ENCODE measurements around the gene CAMK2D. TPM values are rescaled to one million over a fixed set of nuclear protein-coding genes. Genes with fewer than 3 reads are reported as not detected.

The CAMK2D gene
- total and polyA plus RNA-seq, 2 donors from 2014 or later: 9.1 to 34.7 TPM

DNA sequence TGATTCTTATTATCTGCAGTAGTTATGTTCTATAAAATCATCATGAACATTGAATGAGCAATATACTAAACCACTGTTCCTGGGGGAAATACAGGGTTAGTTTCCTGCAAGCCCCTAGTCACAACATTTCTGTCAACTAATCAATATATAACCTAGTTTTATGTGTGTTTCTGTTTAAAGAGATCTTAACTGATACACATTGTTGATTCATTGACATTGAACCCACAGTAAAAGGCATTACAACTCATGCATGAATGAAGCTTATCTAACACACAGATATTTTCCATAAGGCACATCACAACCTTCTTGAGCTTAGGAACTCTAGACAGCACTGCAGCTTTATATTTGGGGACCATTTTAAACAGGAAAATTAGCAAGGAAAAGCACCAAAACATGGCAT lies 134.2 kb downstream of the CAMK2D start:
- no peaks in the 10 kb centered on the region for H3K36me3 ChIP-seq (ENCODE audit: control insufficient read depth in 2 of 3, insufficient read depth in 3 of 3, low read length in 3 of 3)
- H3K4me1 ChIP-seq (ENCODE audit: control insufficient read depth in 2 of 3, insufficient read depth in 2 of 3, low read depth in 1 of 3, low read length in 3 of 3): peaks cover 0 to 4% (median 0%) of the 10 kb centered on the region in 3 donors
- H3K9ac ChIP-seq (ENCODE audit: low read length in 3 of 3): no peak overlapping the region
- H3K27me3 ChIP-seq (ENCODE audit: control insufficient read depth, insufficient read depth, low read length): no peaks in the 10 kb centered on the region
- FAIRE-seq: no peak
- DNase-seq: no peak
- no peak overlapping the region for H3K4me3 ChIP-seq (ENCODE audit: low read length in 3 of 3)
- intact Hi-C loops (cut with DNase I): no loop called here
- TF ChIP-seq, protein P1, sequence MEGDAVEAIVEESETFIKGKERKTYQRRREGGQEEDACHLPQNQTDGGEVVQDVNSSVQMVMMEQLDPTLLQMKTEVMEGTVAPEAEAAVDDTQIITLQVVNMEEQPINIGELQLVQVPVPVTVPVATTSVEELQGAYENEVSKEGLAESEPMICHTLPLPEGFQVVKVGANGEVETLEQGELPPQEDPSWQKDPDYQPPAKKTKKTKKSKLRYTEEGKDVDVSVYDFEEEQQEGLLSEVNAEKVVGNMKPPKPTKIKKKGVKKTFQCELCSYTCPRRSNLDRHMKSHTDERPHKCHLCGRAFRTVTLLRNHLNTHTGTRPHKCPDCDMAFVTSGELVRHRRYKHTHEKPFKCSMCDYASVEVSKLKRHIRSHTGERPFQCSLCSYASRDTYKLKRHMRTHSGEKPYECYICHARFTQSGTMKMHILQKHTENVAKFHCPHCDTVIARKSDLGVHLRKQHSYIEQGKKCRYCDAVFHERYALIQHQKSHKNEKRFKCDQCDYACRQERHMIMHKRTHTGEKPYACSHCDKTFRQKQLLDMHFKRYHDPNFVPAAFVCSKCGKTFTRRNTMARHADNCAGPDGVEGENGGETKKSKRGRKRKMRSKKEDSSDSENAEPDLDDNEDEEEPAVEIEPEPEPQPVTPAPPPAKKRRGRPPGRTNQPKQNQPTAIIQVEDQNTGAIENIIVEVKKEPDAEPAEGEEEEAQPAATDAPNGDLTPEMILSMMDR (IDR thresholded peaks at IDR 0.05; ENCODE audit: borderline replicate concordance, extremely low read depth, insufficient read depth): no peak
- no peaks in the 10 kb centered on the region for H3K9me3 ChIP-seq (ENCODE audit: control insufficient read depth in 2 of 3, insufficient read depth in 1 of 3, low read length in 3 of 3)
- H3K27ac ChIP-seq (ENCODE audit: low read depth in 2 of 2, low read length in 2 of 2): no peak overlapping the region

- FAIRE-seq (no peak), DNase-seq (no peak)
- intact Hi-C loops (cut with DNase I): no loop called here
Measured at GRCh38 chr4:113625902-113626301, 135.6 kb downstream of the CAMK2D start.

GRCh38 chr4:113623274-113623894 lies 138.2 kb downstream of the CAMK2D start:
- H3K9me3 ChIP-seq (ENCODE audit: control insufficient read depth in 2 of 3, insufficient read depth in 1 of 3, low read length in 3 of 3): no peaks in the 10 kb centered on the region
- no peaks in the 10 kb centered on the region for H3K36me3 ChIP-seq (ENCODE audit: control insufficient read depth in 2 of 3, insufficient read depth in 3 of 3, low read length in 3 of 3)
- no peak for FAIRE-seq
- H3K4me1 ChIP-seq (ENCODE audit: control insufficient read depth in 2 of 3, insufficient read depth in 2 of 3, low read depth in 1 of 3, low read length in 3 of 3): peaks cover 0 to 6% (median 4%) of the 10 kb centered on the region in 3 donors
- no peak overlapping the region for H3K27ac ChIP-seq (ENCODE audit: low read depth in 2 of 2, low read length in 2 of 2)
- no peak overlapping the region for H3K4me3 ChIP-seq (ENCODE audit: low read length in 3 of 3)
- H3K9ac ChIP-seq (ENCODE audit: low read length in 3 of 3): no peak overlapping the region
- intact Hi-C loops (cut with DNase I): no loop called here
- H3K27me3 ChIP-seq (ENCODE audit: control insufficient read depth, insufficient read depth, low read length): no peaks in the 10 kb centered on the region
- DNase-seq: no peak
- TF ChIP-seq, protein P1 (IDR thresholded peaks at IDR 0.05; ENCODE audit: borderline replicate concordance, extremely low read depth, insufficient read depth): no peak

More at GRCh38 chr4:113625902-113626301, 135.6 kb downstream of the CAMK2D start:
- no peaks in the 10 kb centered on the region for H3K9me3 ChIP-seq (ENCODE audit: control insufficient read depth in 2 of 3, insufficient read depth in 1 of 3, low read length in 3 of 3)
- H3K27me3 ChIP-seq (ENCODE audit: control insufficient read depth, insufficient read depth, low read length): no peaks in the 10 kb centered on the region
- peaks cover 0 to 4% (median 0%) of the 10 kb centered on the region in 3 donors for H3K4me1 ChIP-seq (ENCODE audit: control insufficient read depth in 2 of 3, insufficient read depth in 2 of 3, low read depth in 1 of 3, low read length in 3 of 3)
- no peaks in the 10 kb centered on the region for H3K36me3 ChIP-seq (ENCODE audit: control insufficient read depth in 2 of 3, insufficient read depth in 3 of 3, low read length in 3 of 3)
- no peak overlapping the region for H3K4me3 ChIP-seq (ENCODE audit: low read length in 3 of 3)
- no peak overlapping the region for H3K9ac ChIP-seq (ENCODE audit: low read length in 3 of 3)
- no peak overlapping the region for H3K27ac ChIP-seq (ENCODE audit: low read depth in 2 of 2, low read length in 2 of 2)
- TF ChIP-seq, protein P1 (IDR thresholded peaks at IDR 0.05; ENCODE audit: borderline replicate concordance, extremely low read depth, insufficient read depth): no peak
